ENCODE data around the gene CUL4A.

Gene CUL4A

GRCh38 chr13:113211774-113212173, 2.4 kb downstream of the CUL4A start:
- no peaks in the 10 kb centered on the region for H3K9me3 ChIP-seq
- no peak overlapping the region for H3K4me3 ChIP-seq (ENCODE audit: low read depth in 1 of 2, low read length in 1 of 2)
- H3K4me1 ChIP-seq (ENCODE audit: control insufficient read depth in 1 of 2, insufficient read depth in 1 of 2, low read depth in 1 of 2, low read length in 1 of 2) = peaks cover 16 to 21% of the 10 kb centered on the region in 2 experiments
- no peaks in the 10 kb centered on the region for H3K36me3 ChIP-seq
- H3K27me3 ChIP-seq = no peaks in the 10 kb centered on the region
- H3K27ac ChIP-seq = no peak overlapping the region
- TF ChIP-seq, protein P1, sequence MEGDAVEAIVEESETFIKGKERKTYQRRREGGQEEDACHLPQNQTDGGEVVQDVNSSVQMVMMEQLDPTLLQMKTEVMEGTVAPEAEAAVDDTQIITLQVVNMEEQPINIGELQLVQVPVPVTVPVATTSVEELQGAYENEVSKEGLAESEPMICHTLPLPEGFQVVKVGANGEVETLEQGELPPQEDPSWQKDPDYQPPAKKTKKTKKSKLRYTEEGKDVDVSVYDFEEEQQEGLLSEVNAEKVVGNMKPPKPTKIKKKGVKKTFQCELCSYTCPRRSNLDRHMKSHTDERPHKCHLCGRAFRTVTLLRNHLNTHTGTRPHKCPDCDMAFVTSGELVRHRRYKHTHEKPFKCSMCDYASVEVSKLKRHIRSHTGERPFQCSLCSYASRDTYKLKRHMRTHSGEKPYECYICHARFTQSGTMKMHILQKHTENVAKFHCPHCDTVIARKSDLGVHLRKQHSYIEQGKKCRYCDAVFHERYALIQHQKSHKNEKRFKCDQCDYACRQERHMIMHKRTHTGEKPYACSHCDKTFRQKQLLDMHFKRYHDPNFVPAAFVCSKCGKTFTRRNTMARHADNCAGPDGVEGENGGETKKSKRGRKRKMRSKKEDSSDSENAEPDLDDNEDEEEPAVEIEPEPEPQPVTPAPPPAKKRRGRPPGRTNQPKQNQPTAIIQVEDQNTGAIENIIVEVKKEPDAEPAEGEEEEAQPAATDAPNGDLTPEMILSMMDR (IDR thresholded peaks at IDR 0.05) = no peak

- H3K4me1 ChIP-seq (ENCODE audit: control insufficient read depth in 1 of 2, insufficient read depth in 1 of 2, low read depth in 1 of 2, low read length in 1 of 2) = no peaks in the 10 kb centered on the region
- H3K9me3 ChIP-seq = no peaks in the 10 kb centered on the region
- TF ChIP-seq, protein P1 (IDR thresholded peaks at IDR 0.05) = no peak
- no peak overlapping the region for H3K27ac ChIP-seq
- no peak overlapping the region for H3K4me3 ChIP-seq (ENCODE audit: low read depth in 1 of 2, low read length in 1 of 2)
- H3K27me3 ChIP-seq = no peaks in the 10 kb centered on the region
- H3K36me3 ChIP-seq = peaks cover 26% of the 10 kb centered on the region
Measured at GRCh38 chr13:113216254-113217048, 7.0 kb downstream of the CUL4A start.

GRCh38 chr13:113218586-113218985, 9.2 kb downstream of the CUL4A start:
- H3K27ac ChIP-seq = no peak overlapping the region
- no peaks in the 10 kb centered on the region for H3K4me1 ChIP-seq (ENCODE audit: control insufficient read depth in 1 of 2, insufficient read depth in 1 of 2, low read depth in 1 of 2, low read length in 1 of 2)
- peaks cover 42% of the 10 kb centered on the region for H3K36me3 ChIP-seq

GRCh38 chr13:113219256-113219940, 10.0 kb downstream of the CUL4A start:
- Histone ChIP-seq H3K36me3 (peaks cover 50% of the 10 kb centered on the region), H3K9me3 (no peaks in the 10 kb centered on the region)

More at GRCh38 chr13:113218586-113218985, 9.2 kb downstream of the CUL4A start:
- H3K27me3 ChIP-seq = no peaks in the 10 kb centered on the region
- TF ChIP-seq, protein P1 (IDR thresholded peaks at IDR 0.05) = no peak
- H3K4me3 ChIP-seq (ENCODE audit: low read depth in 1 of 2, low read length in 1 of 2) = no peak overlapping the region
- H3K9me3 ChIP-seq = no peaks in the 10 kb centered on the region

GRCh38 chr13:113220141-113220598, 10.8 kb downstream of the CUL4A start:
- TF ChIP-seq, protein P1 (IDR thresholded peaks at IDR 0.05) = no peak
- peaks cover 58% of the 10 kb centered on the region for H3K36me3 ChIP-seq
- H3K4me1 ChIP-seq (ENCODE audit: control insufficient read depth in 1 of 2, insufficient read depth in 1 of 2, low read depth in 1 of 2, low read length in 1 of 2) = no peaks in the 10 kb centered on the region

More at GRCh38 chr13:113219256-113219940, 10.0 kb downstream of the CUL4A start:
- Histone ChIP-seq H3K27me3 (no peaks in the 10 kb centered on the region), H3K27ac (no peak overlapping the region), H3K4me1 (ENCODE audit: control insufficient read depth in 1 of 2, insufficient read depth in 1 of 2, low read depth in 1 of 2, low read length in 1 of 2) (no peaks in the 10 kb centered on the region), H3K4me3 (ENCODE audit: low read depth in 1 of 2, low read length in 1 of 2) (no peak overlapping the region)
- TF ChIP-seq, protein P1 (IDR thresholded peaks at IDR 0.05) = no peak

More at GRCh38 chr13:113220141-113220598, 10.8 kb downstream of the CUL4A start:
- Histone ChIP-seq H3K9me3 (no peaks in the 10 kb centered on the region), H3K4me3 (ENCODE audit: low read depth in 1 of 2, low read length in 1 of 2) (no peak overlapping the region), H3K27ac (no peak overlapping the region), H3K27me3 (no peaks in the 10 kb centered on the region)

Data from neutrophil (primary cell).